OCI-LY1 (cell line): ENCODE results near the gene AKR1C8.

Experiments
- H2AFZ ChIP-seq: fragments of 200-600 bp; sonication (generic), shearing (Covaris generic); 2 replicates; pipeline ENCODE4 v1.6.0; 2014; ENCODE audit warnings: antibody characterized with exemption, mild to moderate bottlenecking, low read length
- H3F3A ChIP-seq: fragments of 200-600 bp; sonication (generic), shearing (Covaris generic); 2 replicates; pipeline ENCODE4 v1.6.0; 2014; ENCODE audit warnings: mild to moderate bottlenecking, antibody characterized with exemption, low read length, moderate library complexity; ENCODE audit not compliant: insufficient read depth
- H3K27ac ChIP-seq: fragments of 200-600 bp; sonication (generic); 2 replicates; pipeline ENCODE4 v1.5.1; 2014; ENCODE audit warnings: low read length, mixed run types, mild to moderate bottlenecking, low read depth; ENCODE audit not compliant: poor library complexity, severe bottlenecking
- H3K27me3 ChIP-seq: fragments of 200-600 bp; sonication (generic); 2 replicates; pipeline ENCODE4 v1.6.0; 2014; ENCODE audit warnings: antibody characterized with exemption, mild to moderate bottlenecking, low read length, moderate library complexity; ENCODE audit not compliant: insufficient read depth
- H3K36me3 ChIP-seq: fragments of 200-600 bp; sonication (generic); 2 replicates; pipeline ENCODE4 v1.6.1; 2014; ENCODE audit warnings: mild to moderate bottlenecking, antibody characterized with exemption, low read length, moderate library complexity, mixed read lengths; ENCODE audit not compliant: insufficient read depth
- H3K4me1 ChIP-seq: fragments of 200-600 bp; sonication (generic); 2 replicates; pipeline ENCODE4 v1.5.1; 2014; ENCODE audit warnings: mild to moderate bottlenecking, low read length, moderate library complexity; ENCODE audit not compliant: insufficient read depth, severe bottlenecking
- H3K4me2 ChIP-seq: fragments of 200-600 bp; sonication (generic), shearing (Covaris generic); 2 replicates; pipeline ENCODE4 v1.6.1; 2014; ENCODE audit warnings: low read length
- H3K4me3 ChIP-seq: fragments of 200-600 bp; sonication (generic); 2 replicates; pipeline ENCODE4 v1.5.1; 2014; ENCODE audit warnings: low read length, low read depth, mild to moderate bottlenecking, mixed read lengths; ENCODE audit not compliant: poor library complexity, severe bottlenecking
- H3K79me2 ChIP-seq: fragments of 200-600 bp; shearing (Covaris generic); 2 replicates; pipeline ENCODE4 v1.6.1; 2016; ENCODE audit warnings: mixed run types, low read length, mixed read lengths; ENCODE audit not compliant: insufficient read depth
- H3K9ac ChIP-seq: fragments of 200-600 bp; sonication (generic), shearing (Covaris generic); 2 replicates; pipeline ENCODE4 v1.6.1; 2014; ENCODE audit warnings: mild to moderate bottlenecking, low read length, mixed read lengths
- H3K9me2 ChIP-seq: fragments of 200-600 bp; sonication (generic), shearing (Covaris generic); 2 replicates; pipeline ENCODE4 v1.6.1; 2014; ENCODE audit warnings: low read depth, mild to moderate bottlenecking, low read length, mixed read lengths
- H3K9me3 ChIP-seq: fragments of 200-600 bp; shearing (Covaris generic); 2 replicates; pipeline ENCODE4 v1.6.1; 2014; ENCODE audit warnings: low read length, mixed read lengths
- H4K20me1 ChIP-seq: fragments of 200-600 bp; sonication (generic), shearing (Covaris generic); 2 replicates; pipeline ENCODE4 v1.6.0; 2016; ENCODE audit warnings: mild to moderate bottlenecking, low read length; ENCODE audit not compliant: insufficient read depth
- CTCF ChIP-seq: fragments of 200-600 bp; sonication (generic), shearing (Covaris generic); IDR thresholded peaks from 2 replicates; pipeline ENCODE4 v1.5.1; 2017; ENCODE audit warnings: mild to moderate bottlenecking, antibody characterized with exemption, low read length, moderate library complexity, mixed read lengths
- EZH2 ChIP-seq: fragments of 200-600 bp; sonication (generic), shearing (Covaris generic); IDR thresholded peaks from 2 replicates; pipeline ENCODE4 v1.8.0; 2017; ENCODE audit warnings: borderline replicate concordance, mixed run types, mild to moderate bottlenecking, antibody characterized with exemption, low read length, moderate library complexity, mixed read lengths

AKR1C8 gene

GRCh38 chr10:5168897-5169420 is 16.0 kb downstream of the AKR1C8 start:
- H3K4me1 ChIP-seq, result no peaks in the 10 kb centered on the region
- no peak overlapping the region for H3K4me2 ChIP-seq
- no peak for TF ChIP-seq EZH2
- no peak for TF ChIP-seq CTCF
- no peaks in the 10 kb centered on the region for H3K27me3 ChIP-seq
- no peak overlapping the region for H3K9ac ChIP-seq
- H2AFZ ChIP-seq, result no peak overlapping the region
- H3F3A ChIP-seq, result no peaks in the 10 kb centered on the region
- H3K9me3 ChIP-seq, result peaks cover 3% of the 10 kb centered on the region; the same call in 1 of the 2 replicates
- no peaks in the 10 kb centered on the region for H3K79me2 ChIP-seq
- no peak overlapping the region for H3K4me3 ChIP-seq
- H3K27ac ChIP-seq, result no peak overlapping the region
- no peaks in the 10 kb centered on the region for H3K36me3 ChIP-seq
- H3K9me2 ChIP-seq, result no peaks in the 10 kb centered on the region
- H4K20me1 ChIP-seq, result no peaks in the 10 kb centered on the region

- no peak overlapping the region for H3K27ac ChIP-seq
- H3K4me3 ChIP-seq, result no peak overlapping the region
- H3K79me2 ChIP-seq, result no peaks in the 10 kb centered on the region
- H2AFZ ChIP-seq, result no peak overlapping the region
- H3K27me3 ChIP-seq, result no peaks in the 10 kb centered on the region
- no peaks in the 10 kb centered on the region for H3F3A ChIP-seq
- no peak overlapping the region for H3K9ac ChIP-seq
- peaks cover 3% of the 10 kb centered on the region; the same call in 1 of the 2 replicates for H3K9me3 ChIP-seq
- TF ChIP-seq CTCF (no peak), EZH2 (no peak)
- no peaks in the 10 kb centered on the region for H3K9me2 ChIP-seq
- no peaks in the 10 kb centered on the region for H3K4me1 ChIP-seq
- no peak overlapping the region for H3K4me2 ChIP-seq
- H4K20me1 ChIP-seq, result no peaks in the 10 kb centered on the region
- no peaks in the 10 kb centered on the region for H3K36me3 ChIP-seq
Observed at GRCh38 chr10:5165738-5166137, 19.2 kb downstream of the AKR1C8 start.

- H3K79me2 ChIP-seq, result no peaks in the 10 kb centered on the region
Observed at GRCh38 chr10:5163487-5163886, 21.5 kb downstream of the AKR1C8 start.

More at GRCh38 chr10:5163487-5163886, 21.5 kb downstream of the AKR1C8 start:
- Histone ChIP-seq H3F3A (no peaks in the 10 kb centered on the region), H3K27ac (no peak overlapping the region), H2AFZ (no peak overlapping the region), H3K27me3 (no peaks in the 10 kb centered on the region), H3K9ac (no peak overlapping the region), H3K36me3 (no peaks in the 10 kb centered on the region), H4K20me1 (no peaks in the 10 kb centered on the region), H3K4me1 (no peaks in the 10 kb centered on the region), H3K9me2 (no peaks in the 10 kb centered on the region), H3K9me3 (peaks cover 3% of the 10 kb centered on the region; the same call in 1 of the 2 replicates), H3K4me3 (no peak overlapping the region), H3K4me2 (no peak overlapping the region)
- TF ChIP-seq CTCF (no peak), EZH2 (no peak)
